Activated naive CD8-positive, alpha-beta T cell treated with anti-CD3 and anti-CD28 coated beads, Interleukin-2, amount 10 ng/mL, durations not matched to agents 7 days and 5 days (primary cell): ENCODE measurements around the gene CACFD1. TPM values are rescaled to one million over a fixed set of nuclear protein-coding genes. Genes with fewer than 3 reads are reported as not detected.

Experiments used
- ATAC-seq: fragments of 150-1000 bp; cut with Tn5 transposase; one replicate; pipeline ENCODE4 v1.10.0; 2021; ENCODE audit warnings: low read depth, moderate library complexity
- POLR2A ChIA-PET: fragments of 350-600 bp; sonication (Branson Sonifier 250); formaldehyde crosslinking; loops from one replicate; lab custom pipeline; 2021; ENCODE audit warnings: antibody characterized with exemption; lab: Charles Lee
- DNase-seq: peaks from one replicate; pipeline ENCODE4 v3.0.0; 2021
- H3K27ac Mint-ChIP-seq: one replicate; pipeline ENCODE4 v1.8.0; 2022; ENCODE audit warnings: mild to moderate bottlenecking, mixed read lengths
- H3K27me3 Mint-ChIP-seq: one replicate; pipeline ENCODE4 v1.8.0; 2022; ENCODE audit warnings: mild to moderate bottlenecking, moderate library complexity, mixed read lengths
- H3K36me3 Mint-ChIP-seq: one replicate; pipeline ENCODE4 v1.8.0; 2021; ENCODE audit warnings: mild to moderate bottlenecking, mixed read lengths
- H3K4me1 Mint-ChIP-seq: one replicate; pipeline ENCODE4 v1.8.0; 2021; ENCODE audit warnings: mixed read lengths
- H3K4me3 Mint-ChIP-seq: one replicate; pipeline ENCODE4 v1.8.0; 2022; ENCODE audit warnings: mild to moderate bottlenecking, moderate library complexity, mixed read lengths
- H3K9me3 Mint-ChIP-seq: one replicate; pipeline ENCODE4 v1.8.0; 2021; ENCODE audit warnings: mixed read lengths
- total RNA-seq, 2 experiments: library from RNA; stranded (reverse); gene quantifications; one replicate each; pipeline ENCODE4 v1.2.3, GENCODE V29; 2021

Gene CACFD1
- total RNA-seq = 1 to 10 TPM; 2.2 to 2.3 TPM

DNA sequence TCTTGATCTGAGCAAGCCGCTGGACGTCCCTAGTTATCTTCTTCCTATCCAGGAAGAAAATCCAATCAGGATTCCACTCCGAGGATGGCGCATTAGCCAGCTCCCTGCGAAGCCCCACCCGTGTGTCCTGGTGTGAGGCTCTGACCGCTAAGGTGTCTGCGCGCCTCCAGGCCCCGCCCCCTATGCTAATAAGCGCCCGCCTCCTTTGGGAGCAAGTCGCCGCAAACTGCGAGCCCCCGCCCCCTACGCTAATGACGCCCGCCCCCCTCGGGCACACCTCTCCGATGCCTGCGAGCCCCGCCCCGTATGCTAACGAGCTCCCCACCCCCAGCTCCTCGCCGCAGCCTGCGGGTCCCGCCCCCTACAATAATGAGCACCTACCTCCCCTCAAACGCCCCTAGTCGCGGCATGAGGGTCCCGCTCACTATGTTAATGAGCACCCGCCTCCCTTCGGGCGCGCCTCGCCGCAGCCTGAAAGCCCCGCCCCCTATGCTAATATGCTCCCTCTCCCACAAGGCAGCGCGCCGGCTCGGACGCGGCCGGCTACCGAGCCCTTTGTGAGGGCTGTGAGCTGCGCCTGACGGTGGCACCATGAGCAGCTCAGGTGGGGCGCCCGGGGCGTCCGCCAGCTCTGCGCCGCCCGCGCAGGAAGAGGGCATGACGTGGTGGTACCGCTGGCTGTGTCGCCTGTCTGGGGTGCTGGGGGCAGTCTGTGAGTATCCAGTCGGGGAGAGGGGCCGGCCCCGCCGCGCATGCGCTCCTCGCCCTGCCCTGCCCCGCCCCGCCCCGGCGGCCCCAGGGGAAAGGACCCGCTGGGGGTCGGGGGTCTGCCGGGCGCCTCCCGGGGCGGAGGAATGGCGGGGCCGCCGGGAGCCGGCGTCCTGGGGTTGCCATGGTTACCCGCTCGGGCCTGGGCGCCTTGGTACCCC lies at the start of gene CACFD1:
Gene CACFD1 (plus strand): TSS at position 503 of the 929 bp plus-strand sequence. CDS start 89 bp downstream, at position 592.
- POLR2A ChIA-PET = interaction anchor here (0.5 to 1.1 kb wide), 5 partner anchors 11 to 112 kb away, joined by 3 to 5 read pairs (median 3); partner anchors contain the start of genes MED22, RPL7A and SLC2A6
- Mint-ChIP-seq H3K36me3 (no peaks in the 10 kb centered on the region), H3K9me3 (no peaks in the 10 kb centered on the region), H3K4me1 (peaks cover 2% of the 10 kb centered on the region), H3K4me3 (peak within 1 kb of the TSS; percentile 93), H3K27me3 (peaks cover 15% of the 10 kb centered on the region), H3K27ac (peak within 1 kb of the TSS; percentile 82)
- DNase-seq (peak; percentile 90), ATAC-seq (peak; percentile 89)

DNA sequence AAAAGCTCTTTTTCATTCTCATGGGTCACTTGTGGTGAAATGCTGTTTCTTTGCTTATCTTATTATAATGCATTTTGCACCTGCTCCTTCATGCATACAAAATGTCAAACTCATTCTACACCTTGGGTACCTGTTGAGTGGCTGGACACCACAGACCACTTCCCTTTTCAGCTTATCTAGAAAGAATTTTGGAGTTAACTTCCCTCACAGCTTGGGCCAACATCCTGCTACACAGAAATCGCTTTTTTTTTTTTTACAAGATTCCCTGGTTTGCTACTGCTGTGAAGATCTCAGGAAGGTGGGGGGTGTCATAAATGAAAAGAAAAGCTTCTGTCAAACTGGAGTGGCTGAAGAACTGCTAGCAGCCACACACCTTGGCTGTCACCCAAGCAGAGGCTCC lies 44.6 kb upstream of the CACFD1 start:
- H3K9me3 Mint-ChIP-seq = no peaks in the 10 kb centered on the region
- no peaks in the 10 kb centered on the region for H3K27me3 Mint-ChIP-seq
- H3K36me3 Mint-ChIP-seq = peaks cover 12% of the 10 kb centered on the region
- DNase-seq (no peak), ATAC-seq (no peak)
- peaks cover 29% of the 10 kb centered on the region for H3K4me1 Mint-ChIP-seq
- no peak overlapping the region for H3K4me3 Mint-ChIP-seq
- POLR2A ChIA-PET = interaction anchor here (0.8 kb wide), 1 partner anchor 85 kb away, joined by 3 read pairs; no protein-coding TSS in a partner anchor
- peak overlapping the region; percentile 10 for H3K27ac Mint-ChIP-seq

DNA sequence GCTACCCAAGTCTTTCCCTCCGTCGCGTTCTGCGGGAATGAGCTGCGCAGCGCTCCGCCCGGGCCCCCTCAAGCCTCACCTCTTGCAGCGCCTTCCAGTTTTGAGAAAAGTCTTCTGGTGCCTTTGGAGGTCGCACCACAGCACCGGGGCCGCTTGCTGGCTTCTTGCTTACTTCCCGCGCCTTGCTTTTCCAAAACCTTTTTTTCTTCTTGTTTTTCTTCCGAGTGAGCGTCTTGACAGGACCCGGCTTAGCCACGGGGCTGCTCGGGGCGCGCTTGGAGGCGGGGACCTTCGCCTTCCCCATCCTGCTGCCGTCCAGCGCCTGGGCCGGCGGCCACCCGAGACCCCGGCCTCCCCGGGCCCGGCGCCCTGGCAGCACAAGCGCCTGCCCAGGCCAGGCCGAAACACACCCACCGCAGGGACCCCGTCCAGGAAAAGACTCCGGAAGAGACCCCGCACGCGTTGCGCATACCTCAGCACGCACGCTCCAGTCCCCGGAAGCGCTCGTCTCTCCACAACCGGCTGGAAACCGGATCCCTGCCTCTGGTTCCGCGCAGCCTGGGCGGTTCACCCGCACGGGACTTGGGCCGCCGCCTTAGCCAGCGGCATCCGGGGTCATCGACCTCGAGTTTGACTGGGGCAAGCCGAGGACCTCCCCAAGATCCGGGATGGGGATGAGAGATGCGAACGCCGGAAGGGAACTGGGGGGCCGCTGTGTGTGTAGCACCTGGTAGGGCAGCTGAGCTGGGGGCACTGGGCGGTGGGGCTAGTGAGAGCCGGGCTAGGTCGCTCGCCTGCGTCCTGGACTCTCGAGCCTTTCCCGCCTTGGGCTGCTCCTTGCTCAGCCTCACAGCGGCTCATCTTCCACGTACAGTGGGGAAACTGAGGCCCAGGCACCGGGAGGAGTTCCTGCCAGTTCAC lies 42.0 kb upstream of the CACFD1 start, which contains the start of gene REXO4:
Gene REXO4 (minus strand): TSS at position 470 of the 921 bp plus-strand sequence. CDS start 166 bp downstream, at position 304.
- Mint-ChIP-seq H3K27ac (peak within 1 kb of the TSS; percentile 94), H3K9me3 (no peaks in the 10 kb centered on the region), H3K36me3 (peaks cover 7% of the 10 kb centered on the region), H3K4me1 (peaks cover 40% of the 10 kb centered on the region), H3K27me3 (no peaks in the 10 kb centered on the region), H3K4me3 (peak within 1 kb of the TSS; percentile 85)
- ATAC-seq = peak; percentile 87
- POLR2A ChIA-PET = interaction anchor here (0.6 to 2.3 kb wide), 7 partner anchors 42 to 473 kb away, joined by 3 to 6 read pairs (median 4); partner anchors contain the start of genes CACFD1 and SURF1
- DNase-seq = peak; percentile 92

DNA sequence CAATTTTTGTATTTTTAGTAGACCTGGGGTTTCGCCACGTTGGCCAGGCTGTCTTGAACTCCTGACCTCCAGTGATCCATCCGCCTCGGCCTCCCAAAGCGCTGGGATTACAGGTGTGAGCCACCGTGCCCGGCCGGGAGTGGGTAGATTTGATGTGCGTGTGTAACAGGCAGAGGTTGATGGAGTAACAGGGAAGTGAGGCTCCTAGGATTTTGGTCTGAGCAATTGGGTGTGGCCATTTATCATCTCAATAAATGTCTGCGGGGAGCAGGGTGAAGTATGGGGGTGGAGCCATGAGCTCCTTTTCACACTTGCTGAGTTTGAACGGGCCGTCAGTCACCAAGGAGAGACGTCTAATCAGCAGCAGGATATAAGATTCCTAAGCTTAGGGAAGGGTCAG lies 40.8 kb upstream of the CACFD1 start:
- H3K27me3 Mint-ChIP-seq = no peaks in the 10 kb centered on the region
- H3K36me3 Mint-ChIP-seq = peaks cover 6% of the 10 kb centered on the region
- peak overlapping the region; percentile 85 for H3K4me3 Mint-ChIP-seq
- ATAC-seq (no peak), DNase-seq (no peak)
- H3K27ac Mint-ChIP-seq = peak overlapping the region; percentile 94
- peaks cover 40% of the 10 kb centered on the region for H3K4me1 Mint-ChIP-seq
- POLR2A ChIA-PET = interaction anchor here (0.8 to 2.3 kb wide), 2 partner anchors 40 to 48 kb away, joined by 3 to 6 read pairs; partner anchors contain the start of gene CACFD1
- no peaks in the 10 kb centered on the region for H3K9me3 Mint-ChIP-seq

DNA sequence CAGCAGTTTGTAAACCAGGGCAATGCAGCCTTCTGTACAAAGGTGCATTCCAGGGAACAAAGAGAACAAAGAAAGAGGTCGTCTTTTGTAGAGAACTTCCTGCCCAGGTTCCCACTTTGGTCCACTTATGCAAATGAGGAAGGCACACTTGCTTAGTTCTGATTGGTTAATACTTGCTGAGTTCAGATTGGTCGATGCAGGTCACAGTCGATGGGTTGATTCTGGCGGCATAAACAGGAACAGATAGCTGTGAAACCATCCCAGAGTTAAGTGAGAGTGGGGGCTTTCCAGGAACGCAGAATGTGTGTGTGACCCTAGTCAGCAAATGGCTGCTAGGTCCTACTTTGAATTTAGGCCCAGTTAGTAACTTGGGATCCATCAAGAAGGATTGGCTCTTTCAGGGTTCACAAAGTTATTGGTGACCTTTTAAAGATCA lies 39.4 kb upstream of the CACFD1 start:
- Mint-ChIP-seq H3K27ac (peak overlapping the region; percentile 15), H3K4me1 (peaks cover 35% of the 10 kb centered on the region)
- DNase-seq = no peak

DNA sequence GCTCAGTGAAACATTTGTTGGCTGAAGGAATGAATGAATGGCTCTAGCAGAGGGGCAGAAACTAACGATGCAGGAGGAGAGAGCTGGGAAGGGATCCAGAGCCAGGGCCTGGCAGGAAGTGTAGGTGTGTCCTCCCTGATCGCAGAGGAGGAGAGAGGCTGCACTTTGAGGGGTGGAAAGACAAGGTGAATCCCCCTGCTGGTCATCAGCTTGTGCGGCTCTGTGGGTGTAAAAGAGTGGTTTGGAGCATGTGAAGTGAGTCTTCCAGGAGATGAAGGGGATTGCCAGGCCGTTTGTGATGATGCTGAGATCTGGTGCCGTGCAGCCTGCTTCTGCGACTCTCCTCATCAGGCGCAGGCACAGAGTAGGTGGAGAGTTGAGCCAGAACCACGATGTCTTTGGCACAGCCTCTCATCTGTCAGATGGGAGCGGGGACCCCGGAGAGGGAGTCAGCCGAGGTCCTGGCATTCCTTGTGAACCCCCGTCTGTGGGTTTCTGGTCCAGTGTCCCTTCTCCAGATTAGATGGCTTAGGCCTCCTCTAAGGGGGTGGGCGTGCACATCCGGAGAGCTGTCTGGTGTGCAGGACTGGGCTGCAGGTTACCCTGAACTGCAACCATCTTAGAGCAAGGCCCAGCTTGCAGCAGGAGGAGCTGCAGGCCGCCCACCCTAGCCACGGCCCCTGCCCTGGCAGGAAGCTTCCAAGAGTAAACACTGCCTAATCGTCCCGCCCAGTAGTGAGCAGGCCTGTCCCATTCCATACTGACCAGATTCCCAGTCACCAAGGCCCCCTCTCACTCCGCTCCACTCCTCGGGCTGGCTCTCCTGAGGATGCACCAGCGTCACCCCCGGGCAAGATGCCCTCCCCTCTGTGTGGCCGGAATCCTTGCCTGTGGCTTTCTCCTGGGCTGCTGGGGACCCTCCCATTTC lies 37.9 kb upstream of the CACFD1 start, which contains the start of gene ADAMTS13:
Gene ADAMTS13 (plus strand): TSS at position 753 of the 928 bp plus-strand sequence. CDS start 77 bp downstream, at position 830.
- POLR2A ChIA-PET = no interaction called here
- H3K4me3 Mint-ChIP-seq = peak within 1 kb of the TSS; percentile 8
- no peak for ATAC-seq
- H3K27me3 Mint-ChIP-seq = peaks cover 5% of the 10 kb centered on the region
- no peak for DNase-seq
- H3K9me3 Mint-ChIP-seq = no peaks in the 10 kb centered on the region
- H3K4me1 Mint-ChIP-seq = peaks cover 23% of the 10 kb centered on the region
- H3K27ac Mint-ChIP-seq = peak within 1 kb of the TSS; percentile 17
- H3K36me3 Mint-ChIP-seq = no peaks in the 10 kb centered on the region

More for the DNA sequence above, 39.4 kb upstream of the CACFD1 start:
- Mint-ChIP-seq H3K27me3 (no peaks in the 10 kb centered on the region), H3K36me3 (no peaks in the 10 kb centered on the region), H3K9me3 (no peaks in the 10 kb centered on the region), H3K4me3 (no peak overlapping the region)
- POLR2A ChIA-PET = interaction anchor here (0.7 kb wide), 1 partner anchor 8 kb away, joined by 3 read pairs; no protein-coding TSS in a partner anchor
- no peak for ATAC-seq

DNA sequence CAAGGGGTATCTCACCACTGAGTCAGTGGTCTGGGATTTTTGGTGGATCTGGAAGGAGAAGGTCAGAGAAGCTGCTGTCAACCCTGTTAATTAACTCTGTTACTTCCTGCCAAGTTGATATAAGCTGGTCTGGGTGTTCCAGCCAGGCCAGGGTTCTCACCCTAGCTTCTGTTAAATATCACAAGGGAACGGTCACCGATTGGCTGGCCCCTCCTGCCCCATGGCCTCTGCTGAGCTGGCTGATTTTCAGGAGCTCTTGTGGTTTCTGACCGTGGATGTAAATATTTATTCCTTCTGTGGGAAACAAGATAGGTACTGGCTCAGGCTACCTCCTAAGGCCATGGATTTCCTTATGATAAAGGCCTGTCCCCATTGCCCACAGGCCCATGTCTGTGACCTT lies 36.6 kb upstream of the CACFD1 start:
- POLR2A ChIA-PET = no interaction called here
- Mint-ChIP-seq H3K4me3 (no peak overlapping the region), H3K27me3 (peaks cover 18% of the 10 kb centered on the region), H3K36me3 (no peaks in the 10 kb centered on the region), H3K27ac (no peak overlapping the region), H3K4me1 (peaks cover 21% of the 10 kb centered on the region), H3K9me3 (no peaks in the 10 kb centered on the region)
- no peak for DNase-seq
- no peak for ATAC-seq

DNA sequence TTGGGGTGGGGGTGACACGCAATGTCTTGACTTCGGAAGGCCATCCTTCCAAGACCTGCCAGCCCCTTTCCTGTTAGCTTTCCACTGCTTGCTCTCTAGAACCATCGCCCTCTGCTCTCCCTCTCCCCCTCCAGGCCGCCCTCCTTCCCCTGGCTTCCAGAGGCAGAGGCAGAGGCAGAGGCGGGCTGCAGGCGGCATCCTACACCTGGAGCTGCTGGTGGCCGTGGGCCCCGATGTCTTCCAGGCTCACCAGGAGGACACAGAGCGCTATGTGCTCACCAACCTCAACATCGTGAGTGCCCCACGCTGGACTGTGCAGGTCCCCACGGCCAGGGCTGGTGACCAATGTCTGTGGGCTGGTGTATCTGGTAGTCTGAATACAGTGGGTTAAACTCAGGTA lies 35.6 kb upstream of the CACFD1 start:
- Mint-ChIP-seq H3K4me1 (peaks cover 14% of the 10 kb centered on the region), H3K27me3 (peaks cover 21% of the 10 kb centered on the region), H3K27ac (no peak overlapping the region), H3K36me3 (no peaks in the 10 kb centered on the region), H3K9me3 (no peaks in the 10 kb centered on the region), H3K4me3 (no peak overlapping the region)
- ATAC-seq (no peak), DNase-seq (no peak)
- POLR2A ChIA-PET = no interaction called here

DNA sequence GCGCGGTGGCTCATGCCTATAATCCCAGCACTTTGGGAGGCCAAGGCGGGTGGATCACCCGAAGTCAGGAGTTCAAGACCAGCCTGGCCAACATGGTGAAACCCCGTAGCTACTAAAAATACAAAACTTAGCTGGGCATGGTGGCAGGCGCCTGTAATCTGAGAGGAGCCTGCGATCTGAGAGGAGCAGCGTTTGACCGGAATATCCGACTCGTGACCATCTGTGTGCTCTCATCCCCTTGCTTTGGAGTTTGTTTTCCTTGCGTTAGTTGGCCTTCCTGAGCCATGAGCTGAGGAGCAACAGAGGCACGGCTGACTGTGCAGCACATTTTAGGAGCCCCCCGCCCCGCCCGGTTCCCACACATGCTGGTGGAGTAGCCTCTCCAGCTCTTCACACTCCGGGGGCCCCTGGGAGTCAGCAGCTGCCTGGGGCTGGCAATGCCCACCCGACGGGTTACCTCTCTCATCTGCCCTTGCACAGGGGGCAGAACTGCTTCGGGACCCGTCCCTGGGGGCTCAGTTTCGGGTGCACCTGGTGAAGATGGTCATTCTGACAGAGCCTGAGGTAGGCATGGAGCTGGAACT lies 34.6 kb upstream of the CACFD1 start:
- H3K4me1 Mint-ChIP-seq = peaks cover 12% of the 10 kb centered on the region
- H3K36me3 Mint-ChIP-seq = no peaks in the 10 kb centered on the region
- no peaks in the 10 kb centered on the region for H3K9me3 Mint-ChIP-seq
- DNase-seq (no peak), ATAC-seq (no peak)
- peaks cover 29% of the 10 kb centered on the region for H3K27me3 Mint-ChIP-seq
- H3K4me3 Mint-ChIP-seq = no peak overlapping the region
- H3K27ac Mint-ChIP-seq = no peak overlapping the region
- POLR2A ChIA-PET = interaction anchor here (1.0 kb wide), 1 partner anchor 9 kb away, joined by 3 read pairs; no protein-coding TSS in a partner anchor

DNA sequence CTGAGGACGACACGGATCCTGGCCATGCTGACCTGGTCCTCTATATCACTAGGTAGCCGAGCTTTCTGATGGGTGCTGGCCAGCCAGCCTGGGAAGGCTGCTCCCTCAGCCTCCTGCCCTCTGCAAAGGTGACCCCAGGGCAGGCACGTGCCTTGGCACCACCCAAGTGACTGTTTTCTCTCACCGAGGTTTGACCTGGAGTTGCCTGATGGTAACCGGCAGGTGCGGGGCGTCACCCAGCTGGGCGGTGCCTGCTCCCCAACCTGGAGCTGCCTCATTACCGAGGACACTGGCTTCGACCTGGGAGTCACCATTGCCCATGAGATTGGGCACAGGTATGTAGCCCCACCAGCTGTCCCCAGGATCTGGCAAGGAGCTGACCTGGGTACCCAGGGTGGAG lies 33.8 kb upstream of the CACFD1 start:
- Mint-ChIP-seq H3K4me3 (no peak overlapping the region), H3K27ac (no peak overlapping the region), H3K9me3 (no peaks in the 10 kb centered on the region), H3K36me3 (no peaks in the 10 kb centered on the region), H3K27me3 (peaks cover 34% of the 10 kb centered on the region), H3K4me1 (peaks cover 10% of the 10 kb centered on the region)
- ATAC-seq (no peak), DNase-seq (no peak)
- POLR2A ChIA-PET = interaction anchor here (1.0 kb wide), 1 partner anchor 10 kb away, joined by 3 read pairs; no protein-coding TSS in a partner anchor

DNA sequence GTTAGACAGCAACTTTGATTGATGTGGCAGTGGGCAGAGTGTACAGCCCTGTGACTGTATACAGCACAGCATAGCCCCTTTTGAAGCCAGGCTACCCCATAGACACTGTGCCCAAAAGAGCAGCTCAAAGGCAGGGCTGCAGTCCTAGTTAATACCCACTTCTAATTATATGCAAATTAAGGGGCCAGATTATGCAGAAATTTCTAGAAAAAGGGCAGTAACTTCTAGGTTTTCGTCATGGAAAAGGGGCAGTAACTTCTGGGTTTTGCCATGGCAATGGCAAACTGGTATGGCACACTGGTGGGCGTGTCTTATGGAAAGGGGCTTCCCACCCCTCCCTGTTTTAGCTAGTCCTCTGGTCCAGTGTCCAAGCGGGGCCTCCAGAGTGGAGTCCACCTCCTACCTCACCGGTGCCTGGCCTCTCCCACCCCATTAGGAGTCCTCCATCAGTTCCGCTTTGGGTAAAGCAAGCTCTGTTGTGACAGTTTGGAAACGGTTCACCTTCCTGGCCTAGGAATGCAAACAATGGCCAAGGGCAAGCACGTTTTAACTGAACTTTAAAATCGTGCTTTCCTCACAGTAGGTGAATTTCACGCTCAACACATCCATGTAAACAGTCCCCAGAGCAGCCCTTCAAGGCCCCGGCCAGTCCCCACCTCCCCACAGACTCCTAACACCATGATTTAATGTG lies 32.0 kb upstream of the CACFD1 start:
- DNase-seq (no peak), ATAC-seq (no peak)
- Mint-ChIP-seq H3K27ac (no peak overlapping the region), H3K36me3 (no peaks in the 10 kb centered on the region), H3K4me1 (peaks cover 4% of the 10 kb centered on the region), H3K27me3 (peaks cover 34% of the 10 kb centered on the region), H3K4me3 (peak overlapping the region; percentile 16), H3K9me3 (no peaks in the 10 kb centered on the region)
- POLR2A ChIA-PET = interaction anchor here (0.6 kb wide), 1 partner anchor 8 kb away, joined by 3 read pairs; no protein-coding TSS in a partner anchor
